HCT116 (cell line): Measurements from ENCODE around the gene CCDC184.

Experiments
- ATF3 ChIP-seq: IDR thresholded peaks from 2 replicates; pipeline ENCODE4 v1.6.1; 2012
- CBX3 ChIP-seq: IDR thresholded peaks from 2 replicates; pipeline ENCODE4 v1.6.1; 2012; ENCODE audit warnings: low read depth
- CEBPB ChIP-seq: IDR thresholded peaks from 2 replicates; pipeline ENCODE4 v1.6.1; 2012; ENCODE audit warnings: low read depth
- EZH2 ChIP-seq: fragments of 200-600 bp; sonication (generic); IDR thresholded peaks from 2 replicates; pipeline ENCODE4 v1.6.1; 2017; ENCODE audit warnings: antibody characterized with exemption, mixed run types
- EZH2phosphoT487 ChIP-seq: fragments of 200-600 bp; IDR thresholded peaks from 2 replicates; pipeline ENCODE4 v1.6.1; 2018; ENCODE audit warnings: antibody characterized with exemption, borderline replicate concordance
- FOSL1 ChIP-seq: IDR thresholded peaks from 2 replicates; pipeline ENCODE4 v1.6.1; 2012; ENCODE audit warnings: low read depth
- JUND ChIP-seq: IDR thresholded peaks from 2 replicates; pipeline ENCODE4 v1.6.1; 2012
- POLR2A ChIP-seq: IDR thresholded peaks from 2 replicates; pipeline ENCODE4 v1.7.0; 2011; ENCODE audit warnings: borderline replicate concordance; ENCODE audit not compliant: insufficient read depth, insufficient read length; ENCODE audit errors: extremely low read depth
- POLR2AphosphoS5 ChIP-seq: IDR thresholded peaks from 2 replicates; pipeline ENCODE4 v1.6.1; 2011; ENCODE audit warnings: mild to moderate bottlenecking, low read depth, low read length, moderate library complexity
- SRF ChIP-seq: IDR thresholded peaks from 2 replicates; pipeline ENCODE4 v1.6.1; 2012; ENCODE audit warnings: low read depth
- TF ChIP-seq, protein P1 (sequence below): IDR thresholded peaks from 2 replicates; pipeline ENCODE4 v1.6.1; 2012; ENCODE audit warnings: low read depth
- TF ChIP-seq, protein P2 (sequence below), 3 experiments: fragments of 200-600 bp in 1 of 3; sonication (generic) in 1 of 3; IDR thresholded peaks in 2 of 3; conservative IDR thresholded peaks in 1 of 3; 2 replicates each; pipeline ENCODE4 v1.5.1; 2012 to 2017; ENCODE audit warnings: low read depth in 2 of 3, low read length in 2 of 3, antibody characterized with exemption in 1 of 3, borderline replicate concordance in 1 of 3, control low read depth in 1 of 3, mild to moderate bottlenecking in 1 of 3, mixed read lengths in 1 of 3, mixed run types in 1 of 3, moderate library complexity in 1 of 3; ENCODE audit not compliant: insufficient read depth in 1 of 3
- TF ChIP-seq, protein P3 (sequence below): IDR thresholded peaks from 2 replicates; pipeline ENCODE4 v1.6.1; 2012

GRCh38 chr12:48221645-48222044 is 38.2 kb downstream of the CCDC184 start:
- no peak for TF ChIP-seq CBX3
- no peak for TF ChIP-seq SRF
- no peak for TF ChIP-seq POLR2AphosphoS5
- TF ChIP-seq, protein P1, sequence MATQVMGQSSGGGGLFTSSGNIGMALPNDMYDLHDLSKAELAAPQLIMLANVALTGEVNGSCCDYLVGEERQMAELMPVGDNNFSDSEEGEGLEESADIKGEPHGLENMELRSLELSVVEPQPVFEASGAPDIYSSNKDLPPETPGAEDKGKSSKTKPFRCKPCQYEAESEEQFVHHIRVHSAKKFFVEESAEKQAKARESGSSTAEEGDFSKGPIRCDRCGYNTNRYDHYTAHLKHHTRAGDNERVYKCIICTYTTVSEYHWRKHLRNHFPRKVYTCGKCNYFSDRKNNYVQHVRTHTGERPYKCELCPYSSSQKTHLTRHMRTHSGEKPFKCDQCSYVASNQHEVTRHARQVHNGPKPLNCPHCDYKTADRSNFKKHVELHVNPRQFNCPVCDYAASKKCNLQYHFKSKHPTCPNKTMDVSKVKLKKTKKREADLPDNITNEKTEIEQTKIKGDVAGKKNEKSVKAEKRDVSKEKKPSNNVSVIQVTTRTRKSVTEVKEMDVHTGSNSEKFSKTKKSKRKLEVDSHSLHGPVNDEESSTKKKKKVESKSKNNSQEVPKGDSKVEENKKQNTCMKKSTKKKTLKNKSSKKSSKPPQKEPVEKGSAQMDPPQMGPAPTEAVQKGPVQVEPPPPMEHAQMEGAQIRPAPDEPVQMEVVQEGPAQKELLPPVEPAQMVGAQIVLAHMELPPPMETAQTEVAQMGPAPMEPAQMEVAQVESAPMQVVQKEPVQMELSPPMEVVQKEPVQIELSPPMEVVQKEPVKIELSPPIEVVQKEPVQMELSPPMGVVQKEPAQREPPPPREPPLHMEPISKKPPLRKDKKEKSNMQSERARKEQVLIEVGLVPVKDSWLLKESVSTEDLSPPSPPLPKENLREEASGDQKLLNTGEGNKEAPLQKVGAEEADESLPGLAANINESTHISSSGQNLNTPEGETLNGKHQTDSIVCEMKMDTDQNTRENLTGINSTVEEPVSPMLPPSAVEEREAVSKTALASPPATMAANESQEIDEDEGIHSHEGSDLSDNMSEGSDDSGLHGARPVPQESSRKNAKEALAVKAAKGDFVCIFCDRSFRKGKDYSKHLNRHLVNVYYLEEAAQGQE: no peak
- TF ChIP-seq CEBPB: no peak
- TF ChIP-seq, protein P2, sequence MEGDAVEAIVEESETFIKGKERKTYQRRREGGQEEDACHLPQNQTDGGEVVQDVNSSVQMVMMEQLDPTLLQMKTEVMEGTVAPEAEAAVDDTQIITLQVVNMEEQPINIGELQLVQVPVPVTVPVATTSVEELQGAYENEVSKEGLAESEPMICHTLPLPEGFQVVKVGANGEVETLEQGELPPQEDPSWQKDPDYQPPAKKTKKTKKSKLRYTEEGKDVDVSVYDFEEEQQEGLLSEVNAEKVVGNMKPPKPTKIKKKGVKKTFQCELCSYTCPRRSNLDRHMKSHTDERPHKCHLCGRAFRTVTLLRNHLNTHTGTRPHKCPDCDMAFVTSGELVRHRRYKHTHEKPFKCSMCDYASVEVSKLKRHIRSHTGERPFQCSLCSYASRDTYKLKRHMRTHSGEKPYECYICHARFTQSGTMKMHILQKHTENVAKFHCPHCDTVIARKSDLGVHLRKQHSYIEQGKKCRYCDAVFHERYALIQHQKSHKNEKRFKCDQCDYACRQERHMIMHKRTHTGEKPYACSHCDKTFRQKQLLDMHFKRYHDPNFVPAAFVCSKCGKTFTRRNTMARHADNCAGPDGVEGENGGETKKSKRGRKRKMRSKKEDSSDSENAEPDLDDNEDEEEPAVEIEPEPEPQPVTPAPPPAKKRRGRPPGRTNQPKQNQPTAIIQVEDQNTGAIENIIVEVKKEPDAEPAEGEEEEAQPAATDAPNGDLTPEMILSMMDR (IDR thresholded peaks at IDR 0.05 in 2 of 3, conservative IDR thresholded peaks at IDR 0.05 in 1 of 3; ENCODE audit: borderline replicate concordance in 1 of 3, insufficient read depth in 1 of 3, low read depth in 2 of 3, low read length in 2 of 3): no peak
- TF ChIP-seq JUND: no peak
- no peak for TF ChIP-seq EZH2phosphoT487
- no peak for TF ChIP-seq ATF3
- no peak for TF ChIP-seq POLR2A
- no peak for TF ChIP-seq FOSL1
- TF ChIP-seq, protein P3, sequence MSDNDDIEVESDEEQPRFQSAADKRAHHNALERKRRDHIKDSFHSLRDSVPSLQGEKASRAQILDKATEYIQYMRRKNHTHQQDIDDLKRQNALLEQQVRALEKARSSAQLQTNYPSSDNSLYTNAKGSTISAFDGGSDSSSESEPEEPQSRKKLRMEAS: no peak
- no peak for TF ChIP-seq EZH2
